Fibroblast of lung (primary cell): ENCODE measurements around the gene KCTD5.

ENCODE experiments used
- CTCF ChIP-seq, 2 donors: IDR thresholded peaks in 1 of 2; conservative IDR thresholded peaks in 1 of 2; 1 replicate in 1 of 2; 2 replicates in 1 of 2; pipeline ENCODE4 v1.5.1; 2011 to 2012; ENCODE audit warnings: low read length in 2 of 2, control low read depth in 1 of 2, inconsistent platforms in 1 of 2, low read depth in 1 of 2, mild to moderate bottlenecking in 1 of 2
- EZH2 ChIP-seq: IDR thresholded peaks from 2 replicates; pipeline ENCODE4 v1.5.1; 2012; ENCODE audit warnings: low read length, control low read depth, mild to moderate bottlenecking; ENCODE audit errors: missing control alignments

GRCh38 chr16:2713985-2714774 lies 31.9 kb downstream of the KCTD5 start:
- TF ChIP-seq CTCF (conservative IDR thresholded peaks at IDR 0.05 in 1 of 2, IDR thresholded peaks at IDR 0.05 in 1 of 2; ENCODE audit: low read depth in 1 of 2, low read length in 2 of 2) = no peak
- no peak for TF ChIP-seq EZH2
